NCI-H187 (cell line): ENCODE measurements around the gene ZNF410.
A peak's percentile ranks its signal among the peaks of the same experiment; 100 is the strongest.
"Not testable (repeated sequence)": the region's sequence is repeated elsewhere in the genome, so short reads cannot be mapped to it uniquely, and the experiment has no call there.

Experiments used
- DNase-seq, 2 experiments: peaks; one replicate each; lab custom pipeline; 2025; lab: John Stamatoyannopoulos, UW

The ZNF410 gene

GRCh38 chr14:73887694-73888459 lies 1.2 kb downstream of the ZNF410 start:
- DNase-seq, result no peak

- no peak for DNase-seq
Measured at GRCh38 chr14:73888460-73888725, 1.7 kb downstream of the ZNF410 start.

- DNase-seq, result no peak
Measured at GRCh38 chr14:73888971-73889370, 2.3 kb downstream of the ZNF410 start.

- no peak for DNase-seq
Measured at GRCh38 chr14:73889376-73889775, 2.7 kb downstream of the ZNF410 start.

GRCh38 chr14:73894180-73894687 lies 7.6 kb downstream of the ZNF410 start:
- not testable (repeated sequence) for DNase-seq

GRCh38 chr14:73895939-73896338 lies 9.3 kb downstream of the ZNF410 start:
- DNase-seq, result no peak

GRCh38 chr14:73896521-73896920 lies 9.9 kb downstream of the ZNF410 start:
- no peak for DNase-seq

- DNase-seq, result no peak
Measured at GRCh38 chr14:73903028-73903427, 16.4 kb downstream of the ZNF410 start.

GRCh38 chr14:73909681-73910080 lies 23.0 kb downstream of the ZNF410 start:
- no peak for DNase-seq

GRCh38 chr14:73913256-73913655 lies 26.6 kb downstream of the ZNF410 start:
- DNase-seq, result no peak

- DNase-seq, result no peak
Measured at GRCh38 chr14:73916324-73916723, 29.7 kb downstream of the ZNF410 start.

GRCh38 chr14:73919457-73919856 lies 32.8 kb downstream of the ZNF410 start:
- not testable (repeated sequence) for DNase-seq

GRCh38 chr14:73924337-73924736 lies 37.7 kb downstream of the ZNF410 start:
- DNase-seq, result no peak

GRCh38 chr14:73935666-73936065 lies 49.0 kb downstream of the ZNF410 start:
- no peak for DNase-seq

GRCh38 chr14:73936548-73936947 lies 49.9 kb downstream of the ZNF410 start:
- no peak for DNase-seq

GRCh38 chr14:73937012-73937411 lies 50.4 kb downstream of the ZNF410 start:
- no peak for DNase-seq

- DNase-seq, result no peak
Measured at GRCh38 chr14:73942180-73942579, 55.5 kb downstream of the ZNF410 start.

- no peak for DNase-seq
Measured at GRCh38 chr14:73943083-73943482, 56.4 kb downstream of the ZNF410 start.

- no peak for DNase-seq
Measured at GRCh38 chr14:73944432-73945158, 57.9 kb downstream of the ZNF410 start.

GRCh38 chr14:73945159-73945670 lies 58.6 kb downstream of the ZNF410 start:
- no peak for DNase-seq

- peak; percentile 94 to 95 for DNase-seq
Measured at GRCh38 chr14:73949752-73950734, 63.4 kb downstream of the ZNF410 start, which contains the start of the genes COQ6 and FAM161B. Gene COQ6, plus strand, starts transcription at chr14:73950302. Its CDS starts 31 bp downstream, at chr14:73950333. Gene FAM161B, minus strand, starts transcription at chr14:73950094. Its CDS starts 68 bp downstream, at chr14:73950026.

GRCh38 chr14:73953731-73954130 lies 67.1 kb downstream of the ZNF410 start:
- no peak for DNase-seq
